Panc1 (cell line): Measurements from ENCODE around the gene HS1BP3.

Source experiments
- REST ChIP-seq, 2 experiments: IDR thresholded peaks; 2 replicates each; pipeline ENCODE4 v1.6.1; 2011 to 2012; ENCODE audit warnings: low read depth in 2 of 2, control low read depth in 1 of 2, low read length in 1 of 2, mild to moderate bottlenecking in 1 of 2, moderate library complexity in 1 of 2; ENCODE audit not compliant: insufficient read depth in 1 of 2
- SIN3A ChIP-seq: IDR thresholded peaks from 2 replicates; pipeline ENCODE4 v1.6.1; 2012; ENCODE audit warnings: low read depth, mild to moderate bottlenecking, low read length, moderate library complexity, borderline replicate concordance; ENCODE audit not compliant: insufficient read depth
- TCF7L2 ChIP-seq: IDR thresholded peaks from 2 replicates; pipeline ENCODE4 v1.6.1; 2011; ENCODE audit warnings: mild to moderate bottlenecking, low read depth, low read length, inconsistent platforms
- TF ChIP-seq, protein P1 (sequence below): fragments of 450-650 bp; IDR thresholded peaks from 2 replicates; pipeline ENCODE4 v1.5.1; 2017; ENCODE audit warnings: mild to moderate bottlenecking

DNA sequence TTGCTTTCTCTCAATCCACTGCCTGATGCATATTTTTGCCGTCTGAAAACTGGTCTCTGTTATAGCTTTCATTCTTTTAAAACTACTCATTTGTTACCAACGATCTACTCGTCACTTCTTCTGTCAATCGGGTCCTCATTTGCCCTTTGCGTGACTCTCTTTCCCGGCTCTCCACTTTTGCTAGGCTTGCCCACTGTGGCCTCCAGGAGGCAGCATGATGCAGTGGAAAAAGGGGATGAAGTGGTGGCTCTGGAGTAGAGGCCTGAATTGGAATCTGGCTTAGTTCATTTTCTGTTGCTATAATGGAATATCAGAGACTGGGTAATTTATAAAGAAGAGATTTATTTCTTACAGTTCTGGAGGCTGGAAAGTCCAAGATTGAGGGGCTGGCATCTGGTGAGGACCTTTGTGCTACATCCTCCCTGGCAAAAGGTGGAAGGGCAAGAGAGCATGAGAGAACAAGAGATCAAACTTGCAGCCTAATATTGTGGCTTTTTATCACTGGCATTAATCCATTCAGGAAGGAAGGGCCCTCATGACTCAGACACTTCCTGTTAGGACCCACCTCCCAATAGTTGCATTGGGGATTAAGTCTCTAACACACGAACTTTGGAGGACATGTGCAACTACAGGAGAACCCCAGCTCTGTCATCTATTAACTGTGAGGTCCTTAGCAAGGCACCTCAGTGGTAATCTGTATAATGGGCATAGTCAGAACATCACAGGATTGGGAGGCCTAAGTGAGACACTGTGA, 31.4 kb upstream of the HS1BP3 start:
- TF ChIP-seq, protein P1, sequence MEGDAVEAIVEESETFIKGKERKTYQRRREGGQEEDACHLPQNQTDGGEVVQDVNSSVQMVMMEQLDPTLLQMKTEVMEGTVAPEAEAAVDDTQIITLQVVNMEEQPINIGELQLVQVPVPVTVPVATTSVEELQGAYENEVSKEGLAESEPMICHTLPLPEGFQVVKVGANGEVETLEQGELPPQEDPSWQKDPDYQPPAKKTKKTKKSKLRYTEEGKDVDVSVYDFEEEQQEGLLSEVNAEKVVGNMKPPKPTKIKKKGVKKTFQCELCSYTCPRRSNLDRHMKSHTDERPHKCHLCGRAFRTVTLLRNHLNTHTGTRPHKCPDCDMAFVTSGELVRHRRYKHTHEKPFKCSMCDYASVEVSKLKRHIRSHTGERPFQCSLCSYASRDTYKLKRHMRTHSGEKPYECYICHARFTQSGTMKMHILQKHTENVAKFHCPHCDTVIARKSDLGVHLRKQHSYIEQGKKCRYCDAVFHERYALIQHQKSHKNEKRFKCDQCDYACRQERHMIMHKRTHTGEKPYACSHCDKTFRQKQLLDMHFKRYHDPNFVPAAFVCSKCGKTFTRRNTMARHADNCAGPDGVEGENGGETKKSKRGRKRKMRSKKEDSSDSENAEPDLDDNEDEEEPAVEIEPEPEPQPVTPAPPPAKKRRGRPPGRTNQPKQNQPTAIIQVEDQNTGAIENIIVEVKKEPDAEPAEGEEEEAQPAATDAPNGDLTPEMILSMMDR, result peak; percentile 72
- TF ChIP-seq TCF7L2 (no peak), SIN3A (no peak), REST (IDR thresholded peaks at IDR 0.05; ENCODE audit: insufficient read depth in 1 of 2, low read depth in 2 of 2, low read length in 1 of 2) (no peak)
